Right ventricle myocardium inferior (tissue), 1 donor: ENCODE measurements around the gene ZNF512. TPM values are rescaled to one million over a fixed set of nuclear protein-coding genes. Genes with fewer than 3 reads are reported as not detected.
"Not testable (repeated sequence)": the region's sequence is repeated elsewhere in the genome, so short reads cannot be mapped to it uniquely, and the experiment has no call there.

Experiments used
- ATAC-seq: fragments of 200-7000 bp; cut with Tn5 transposase; one replicate; pipeline ENCODE4 v1.9.1; 2020; ENCODE audit warnings: mild to moderate bottlenecking, moderate library complexity
- DNase-seq: peaks from one replicate; pipeline ENCODE4 v3.0.0; 2021; ENCODE audit errors: missing footprints
- intact Hi-C: fragments of 100-400 bp; cut with DNase I; formaldehyde crosslinking; loops from one replicate; pipeline ENCODE4 v1.11.0; 2022
- total RNA-seq: library from RNA; stranded (reverse); fragmentation: NEBNext Ultra II Directional; extraction: Animal tissue kit (Norgen Biotek cat#: 25700); gene quantifications from one replicate; pipeline ENCODE4 v1.2.1, GENCODE V29; 2021
- donor health status: DM: no; HTN: yes; CAD: no; lungs with severe emphysema.

Gene ZNF512
- total RNA-seq, 1 donor from 2014 or later: 18.3 TPM

DNA sequence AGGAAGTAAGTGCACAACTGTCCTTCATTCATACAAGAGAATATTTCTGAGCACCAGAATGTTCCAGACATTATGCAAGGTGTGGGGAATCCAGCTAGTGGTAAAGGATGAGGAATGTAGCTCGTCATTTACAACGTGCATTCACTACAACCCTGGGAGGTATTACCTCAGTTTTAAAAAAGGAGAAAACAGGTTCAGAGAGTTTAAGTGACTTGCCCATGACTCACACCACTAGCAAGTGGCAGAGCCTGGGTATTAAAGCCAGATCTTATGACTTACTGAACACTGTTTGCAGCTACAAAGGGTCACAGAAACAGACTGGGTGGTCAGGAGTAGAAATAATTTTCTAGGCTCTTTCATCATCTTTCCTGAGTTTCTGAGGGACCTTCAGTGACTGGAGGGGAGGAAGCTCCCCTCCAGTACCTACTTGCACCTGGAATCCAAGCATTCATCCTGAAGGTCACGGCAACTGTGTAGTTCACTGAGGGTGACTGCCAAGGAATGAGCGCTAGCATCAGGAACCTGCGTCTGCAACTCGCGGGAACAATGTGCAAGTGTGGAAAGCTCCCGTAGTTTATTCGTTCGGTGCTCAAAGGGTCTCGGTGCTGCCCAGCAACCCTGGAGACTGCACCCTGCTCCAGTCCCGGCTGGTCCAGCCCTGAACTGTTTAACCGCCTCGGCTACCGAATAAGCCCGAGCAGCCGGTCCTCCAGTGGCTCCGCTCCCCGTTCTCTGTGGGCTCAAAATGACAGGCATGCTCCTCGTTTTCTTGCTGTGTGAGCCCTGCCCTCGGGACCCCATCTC lies 45.3 kb downstream of the ZNF512 start:
- DNase-seq (no peak), ATAC-seq (peak; percentile 36)
- intact Hi-C loops: no loop called here

DNA sequence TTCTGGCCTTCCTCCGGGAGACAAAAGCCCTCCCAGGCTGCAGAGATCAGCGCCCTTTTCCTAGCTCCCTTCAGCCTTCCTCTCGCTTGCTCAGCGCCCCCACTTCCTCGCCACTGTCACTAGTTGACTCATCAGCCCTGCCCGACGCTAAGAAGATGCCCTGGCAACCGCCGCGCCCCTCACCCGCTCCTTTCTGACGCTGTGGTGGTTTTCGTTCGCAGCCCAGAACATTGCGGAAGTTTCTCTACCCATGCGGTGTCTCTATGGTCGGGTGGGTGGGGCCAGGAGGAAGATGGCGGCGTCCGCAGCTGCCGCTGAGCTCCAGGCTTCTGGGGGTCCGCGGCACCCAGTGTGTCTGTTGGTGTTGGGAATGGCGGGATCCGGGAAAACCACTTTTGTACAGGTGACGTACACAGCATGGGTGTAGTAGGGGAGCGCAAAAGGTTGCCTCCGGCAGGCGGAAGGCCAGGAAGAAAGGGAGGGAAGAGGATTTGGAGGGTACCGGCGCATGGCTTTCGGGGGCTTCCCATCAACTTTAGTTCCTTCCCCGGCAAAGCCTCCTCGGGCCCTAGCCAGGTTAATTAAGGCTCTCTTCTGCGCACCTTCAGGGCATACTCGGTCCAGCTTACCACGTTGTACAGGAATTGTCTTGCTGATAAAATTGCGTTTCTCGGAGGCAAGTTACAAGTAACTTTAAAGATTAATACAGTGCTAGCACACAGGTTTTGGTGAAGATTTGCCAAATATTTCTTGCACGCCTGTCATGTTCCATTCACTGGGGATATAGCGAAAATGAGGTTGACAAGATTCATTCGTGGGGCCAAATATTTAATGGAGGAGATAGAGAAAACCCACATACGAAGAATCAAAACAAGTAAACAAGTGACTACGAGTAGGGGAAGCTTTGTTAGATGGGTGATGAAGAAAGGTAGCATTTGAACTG lies 46.2 kb downstream of the ZNF512 start, which contains the start of the genes CCDC121 and GPN1:
Gene CCDC121, minus strand, starts transcription at position 246 of the 943 bp plus-strand sequence. CDS start 1,213 bp downstream, outside the sequence.
Gene GPN1, plus strand, starts transcription at position 284 of the 943 bp plus-strand sequence. Its CDS starts 9 bp downstream, at position 293.
- intact Hi-C loops: no loop called here
- peak; percentile 97 for ATAC-seq
- DNase-seq: peak; percentile 93

DNA sequence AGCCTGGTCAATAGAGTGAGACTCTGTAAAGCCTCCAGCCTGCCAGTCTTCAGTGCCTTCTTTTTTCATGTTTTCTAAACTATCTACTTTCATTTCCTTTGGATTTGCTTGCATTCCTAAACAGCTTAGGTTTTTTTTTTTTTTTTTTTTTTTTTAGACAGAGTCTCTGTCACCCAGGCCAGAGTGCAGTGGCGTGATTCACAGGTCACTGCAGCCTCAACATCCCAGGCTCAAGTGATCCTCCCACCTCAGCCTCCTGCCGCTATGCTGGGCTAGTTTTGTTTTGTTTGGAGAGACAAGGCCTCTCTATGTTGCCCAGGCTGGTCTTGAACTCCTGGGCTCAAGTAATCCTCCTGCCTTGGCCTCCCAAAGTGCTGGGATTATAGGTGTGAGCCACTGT lies 47.4 kb downstream of the ZNF512 start:
- intact Hi-C loops, ATAC-seq, DNase-seq: not testable (repeated sequence)

DNA sequence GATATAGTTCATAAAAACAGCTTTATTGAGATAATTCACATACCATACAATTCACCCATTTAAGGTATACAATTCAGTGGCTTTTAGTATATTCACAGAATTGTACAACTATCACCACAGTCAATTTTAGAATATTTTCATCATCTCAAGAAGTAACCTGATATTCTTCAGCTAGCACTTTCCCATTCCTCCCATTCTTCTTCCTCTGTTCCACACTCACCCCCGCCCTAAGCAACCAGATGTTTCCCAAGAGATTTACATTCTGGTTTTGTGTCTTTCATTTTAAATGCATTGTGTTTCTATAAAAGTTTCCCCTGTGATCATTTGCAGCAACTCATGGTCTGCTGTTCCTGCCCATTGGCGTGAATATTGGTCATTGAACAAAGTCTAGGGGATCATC lies 51.4 kb downstream of the ZNF512 start:
- intact Hi-C loops: no loop called here

DNA sequence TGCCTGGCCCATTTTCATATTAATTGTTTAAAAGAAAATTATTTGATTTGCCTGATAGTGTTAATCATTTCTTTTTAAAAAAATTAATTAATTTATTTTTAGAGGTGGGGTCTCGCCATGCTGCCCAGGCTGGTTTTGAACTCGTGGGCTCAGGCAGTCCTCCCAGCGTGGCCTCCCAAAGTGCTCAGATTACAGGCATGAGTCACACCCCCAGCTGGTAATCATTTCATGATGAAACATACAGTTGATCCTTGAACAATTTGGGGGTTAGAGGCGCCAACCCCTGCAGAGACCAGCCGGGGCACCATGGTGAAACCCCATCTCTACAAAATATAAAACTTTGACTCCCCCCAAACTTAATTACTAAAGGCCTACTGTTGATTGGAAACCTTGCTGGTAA lies 53.9 kb downstream of the ZNF512 start:
- intact Hi-C loops: no loop called here
- DNase-seq (no peak), ATAC-seq (no peak)

More for the DNA sequence above, 51.4 kb downstream of the ZNF512 start:
- no peak for ATAC-seq
- no peak for DNase-seq

DNA sequence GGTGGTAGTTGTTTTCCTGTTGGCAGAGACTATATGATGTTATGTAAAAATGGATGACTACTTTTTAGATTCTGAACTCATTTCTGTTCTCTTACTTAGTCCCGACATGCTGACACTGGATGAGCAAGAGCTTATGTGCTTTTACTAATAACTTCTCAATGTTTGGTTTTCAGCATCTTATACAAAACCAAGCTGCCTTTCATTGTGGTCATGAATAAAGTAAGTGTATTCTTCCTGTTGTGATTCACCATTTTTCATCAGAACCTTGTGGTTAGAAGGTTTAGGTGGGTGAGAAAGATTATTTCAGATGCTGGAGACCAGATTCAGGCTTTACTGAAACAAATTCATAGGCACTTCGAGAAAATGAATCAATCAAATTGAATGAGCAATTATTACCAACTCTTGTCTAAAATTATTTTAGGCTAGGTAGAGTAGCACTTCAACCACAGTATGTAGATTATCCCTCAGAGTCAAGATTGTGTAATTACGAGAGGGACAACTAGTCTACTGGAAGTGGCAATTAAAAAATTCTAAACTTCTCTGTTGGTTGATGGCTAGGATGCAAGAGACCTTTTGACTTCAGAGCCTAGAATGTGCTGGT lies 55.3 kb downstream of the ZNF512 start:
- DNase-seq (no peak), ATAC-seq (no peak)
- intact Hi-C loops: no loop called here

DNA sequence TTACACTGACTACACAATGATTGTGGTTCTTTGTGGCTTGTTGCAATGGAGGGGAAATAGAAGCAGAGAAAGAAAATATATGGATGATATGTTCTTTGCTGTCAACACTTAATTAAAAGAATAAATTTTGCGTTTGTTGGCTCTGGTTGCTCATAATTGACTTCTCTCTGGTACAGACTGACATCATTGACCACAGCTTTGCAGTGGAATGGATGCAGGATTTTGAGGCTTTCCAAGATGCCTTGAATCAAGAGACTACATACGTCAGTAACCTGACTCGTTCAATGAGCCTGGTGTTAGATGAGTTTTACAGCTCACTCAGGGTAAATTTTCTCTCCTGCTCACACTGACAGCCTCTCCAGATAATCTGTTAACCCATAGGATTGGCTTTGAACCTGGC lies 55.9 kb downstream of the ZNF512 start:
- no peak for DNase-seq
- no peak for ATAC-seq
- intact Hi-C loops: no loop called here

DNA sequence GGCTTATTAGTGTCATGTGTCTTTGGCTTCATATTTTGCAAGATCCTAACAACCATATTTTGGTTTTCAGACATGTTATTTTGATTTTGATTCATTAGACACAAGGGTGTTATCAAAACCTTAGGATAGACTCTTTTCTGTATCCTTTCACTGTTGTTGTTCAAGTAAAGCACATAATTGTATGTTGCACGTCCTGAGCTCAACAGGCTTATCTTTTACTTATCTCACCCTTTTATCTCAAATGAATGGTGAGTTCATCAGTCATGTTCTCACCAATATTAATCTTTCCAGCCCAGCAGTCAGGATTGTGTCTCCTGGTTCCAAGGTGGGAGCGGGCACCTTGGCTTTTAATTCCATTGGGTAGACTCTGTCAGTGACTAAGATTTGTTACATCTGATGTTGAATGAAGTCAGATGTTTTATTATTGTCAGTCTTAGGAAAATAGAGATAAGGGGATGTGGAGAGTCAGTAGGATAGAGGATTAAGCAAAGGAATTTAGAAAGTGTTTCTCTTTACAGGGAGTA lies 57.9 kb downstream of the ZNF512 start:
- DNase-seq (no peak), ATAC-seq (no peak)
- intact Hi-C loops: no loop called here

DNA sequence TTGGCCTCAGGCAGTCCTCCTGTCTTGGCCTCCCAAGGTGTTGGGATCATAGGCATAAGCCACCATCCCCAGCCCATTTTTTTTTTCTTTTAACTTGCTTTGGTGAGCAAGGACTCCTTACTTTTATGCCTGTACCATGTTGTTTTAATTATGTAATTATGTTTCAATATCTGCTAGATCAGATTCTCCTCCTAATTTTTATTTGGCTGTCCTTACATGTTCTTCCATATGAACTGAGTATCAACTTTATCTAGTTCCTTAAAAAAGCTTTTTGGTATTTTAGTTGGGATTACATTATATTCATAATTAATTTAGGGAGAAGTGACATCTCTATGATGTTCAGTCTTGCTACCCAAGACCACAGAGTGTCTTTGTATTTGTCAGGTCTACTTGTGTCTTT lies 62.4 kb downstream of the ZNF512 start:
- DNase-seq (no peak), ATAC-seq (no peak)
- intact Hi-C loops: no loop called here

DNA sequence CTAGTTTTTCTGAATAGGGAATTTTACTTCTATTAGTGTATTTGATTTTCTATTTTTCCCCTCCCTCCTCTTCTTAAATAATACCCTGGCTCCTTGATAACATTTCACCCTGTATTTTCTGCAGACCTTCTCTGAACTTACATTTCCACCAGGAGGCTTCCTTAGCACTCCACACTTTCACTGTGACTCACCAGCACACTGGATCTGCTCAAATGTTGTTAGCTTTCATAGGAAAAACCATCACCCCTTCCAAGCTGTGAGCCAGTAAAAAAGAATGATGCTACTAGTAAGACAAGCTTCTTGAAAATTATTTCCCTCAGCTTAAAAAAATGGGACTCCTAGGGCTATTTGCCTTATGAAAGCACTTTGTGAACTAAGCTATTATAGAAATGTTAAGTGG lies 64.4 kb downstream of the ZNF512 start:
- intact Hi-C loops: no loop called here
- ATAC-seq: no peak
- DNase-seq: no peak

DNA sequence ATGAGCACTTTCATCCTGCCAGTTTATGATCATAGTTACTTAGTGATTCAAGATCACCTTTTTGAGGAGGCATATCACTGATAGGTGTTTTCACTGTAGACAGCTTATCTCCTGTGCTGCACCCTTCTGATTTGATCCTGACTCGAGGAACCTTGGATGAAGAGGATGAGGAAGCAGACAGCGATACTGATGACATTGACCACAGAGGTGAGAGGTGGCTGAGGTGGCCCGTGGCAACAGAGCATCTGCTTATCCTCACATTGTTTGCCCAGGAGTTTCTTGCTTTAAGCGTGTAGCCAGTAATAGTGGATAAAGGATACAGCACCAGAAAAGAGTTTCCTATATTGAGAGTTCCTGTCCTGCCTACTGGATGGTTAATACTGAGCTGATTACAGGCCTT lies 64.9 kb downstream of the ZNF512 start:
- intact Hi-C loops: no loop called here
- ATAC-seq (no peak), DNase-seq (no peak)

DNA sequence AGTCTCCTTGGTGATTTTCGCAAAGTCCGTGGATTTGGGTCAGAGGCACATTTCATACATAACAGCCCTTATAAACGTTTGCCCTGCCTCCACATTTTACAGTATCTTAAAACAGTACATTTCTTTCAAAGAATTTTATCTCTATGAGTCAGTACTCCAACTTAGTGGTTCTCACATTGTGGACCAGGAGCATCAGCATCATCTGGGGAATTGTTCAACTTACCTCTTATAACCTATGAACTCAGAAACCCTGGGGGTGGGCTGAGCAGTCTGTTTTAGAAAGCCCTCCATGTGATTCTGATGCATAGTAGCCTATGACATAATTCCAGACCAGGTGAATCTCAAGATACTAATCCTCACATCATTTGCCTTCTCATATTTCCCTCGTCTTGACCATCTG lies 68.2 kb downstream of the ZNF512 start:
- ATAC-seq (no peak), DNase-seq (no peak)
- intact Hi-C loops: no loop called here

DNA sequence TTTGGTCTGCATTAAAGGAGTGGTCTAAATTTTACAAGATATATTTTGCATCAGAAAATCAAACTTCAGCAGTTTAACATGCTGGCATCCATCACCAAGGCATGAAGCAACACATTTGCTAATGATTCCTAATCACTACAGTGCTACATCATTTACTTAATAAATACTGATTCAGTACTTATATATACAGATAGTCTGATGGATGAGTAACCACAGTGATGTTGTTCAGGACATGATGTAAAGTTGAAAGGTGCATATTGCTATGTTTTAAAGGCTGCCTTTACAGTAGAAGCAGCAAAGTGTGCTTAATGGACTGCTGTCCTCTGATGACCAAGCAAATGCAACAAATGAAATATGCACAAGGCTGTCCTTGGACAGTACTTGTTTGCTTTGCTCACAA lies 69.5 kb downstream of the ZNF512 start:
- ATAC-seq: no peak
- no peak for DNase-seq
- intact Hi-C loops: no loop called here

DNA sequence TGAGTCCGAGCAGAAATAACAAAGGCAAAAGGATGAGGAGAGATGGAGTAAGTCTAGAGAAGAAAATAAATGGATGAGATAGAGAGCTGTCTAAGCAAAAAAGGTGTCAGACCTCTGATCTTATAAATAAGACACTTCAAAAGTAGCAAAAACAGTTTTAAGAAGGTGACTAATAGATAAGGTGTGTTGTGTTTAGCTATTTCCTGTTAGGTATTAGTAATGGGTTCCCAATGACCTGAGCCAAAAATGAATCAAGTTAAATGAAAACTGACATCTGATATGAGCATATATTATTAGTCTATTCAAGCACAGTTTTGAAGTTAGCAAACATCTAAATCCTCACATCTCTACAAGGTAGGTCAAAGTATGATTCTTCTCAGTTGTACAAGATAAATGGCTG lies 69.9 kb downstream of the ZNF512 start:
- DNase-seq (no peak), ATAC-seq (no peak)
- intact Hi-C loops: no loop called here

DNA sequence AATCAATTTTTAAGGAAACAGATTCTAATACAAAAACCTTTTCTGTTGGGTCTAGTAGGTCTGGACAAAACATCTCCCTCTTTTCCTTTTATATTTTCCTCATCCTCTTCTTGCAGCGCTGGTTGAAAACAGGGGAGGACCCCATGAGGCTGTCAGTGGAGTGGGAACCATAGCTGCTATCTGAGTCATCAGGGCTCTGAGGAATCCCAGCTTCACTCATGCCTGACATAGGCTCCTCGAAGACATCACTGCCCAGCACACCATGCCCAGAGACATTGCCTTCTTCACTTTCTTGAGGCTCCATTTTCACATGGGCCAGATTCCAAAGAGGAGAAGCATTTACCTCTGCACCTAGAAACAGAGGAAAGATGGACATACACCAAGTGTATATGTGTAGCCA lies 70.6 kb downstream of the ZNF512 start:
- intact Hi-C loops: no loop called here
- ATAC-seq: no peak
- DNase-seq: no peak

DNA sequence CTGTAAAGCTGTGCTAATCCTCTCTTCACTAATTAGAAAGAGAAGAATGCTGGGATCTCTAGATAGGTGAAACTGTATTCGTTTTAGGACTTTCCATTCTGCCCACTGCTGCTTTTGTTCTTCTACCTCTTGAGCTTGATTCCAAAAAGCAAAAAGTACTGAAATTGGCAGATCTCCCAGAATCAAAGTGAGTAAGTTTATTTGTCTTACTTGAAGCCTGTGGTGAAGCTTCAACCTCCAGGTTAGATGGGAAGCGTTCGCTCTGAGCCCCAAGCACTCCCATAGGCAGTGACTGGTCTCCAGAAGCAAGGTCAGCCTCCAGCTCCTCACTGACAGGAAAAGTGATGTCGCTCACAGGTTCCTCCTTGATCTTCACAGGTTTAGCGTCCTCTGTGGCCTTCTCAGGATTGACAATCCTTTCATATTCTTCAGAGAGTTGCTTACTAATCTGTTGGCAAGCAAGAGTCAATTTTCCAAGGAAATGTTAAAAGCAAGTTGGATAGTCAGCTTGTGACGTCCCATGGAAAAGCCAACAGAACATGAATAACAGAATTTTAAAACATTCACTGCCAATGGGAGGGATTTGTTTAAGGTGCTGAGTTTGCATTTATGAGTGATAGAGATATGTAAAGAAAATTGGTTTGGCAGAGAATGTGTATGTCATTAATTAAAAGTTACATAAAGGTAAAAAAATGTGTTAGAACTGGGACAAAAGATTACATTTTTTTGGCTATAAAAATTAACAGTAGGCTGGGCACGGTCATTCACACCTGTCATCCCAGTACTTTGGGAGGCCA lies 72.5 kb downstream of the ZNF512 start:
- intact Hi-C loops: no loop called here
- no peak for ATAC-seq
- DNase-seq: no peak

DNA sequence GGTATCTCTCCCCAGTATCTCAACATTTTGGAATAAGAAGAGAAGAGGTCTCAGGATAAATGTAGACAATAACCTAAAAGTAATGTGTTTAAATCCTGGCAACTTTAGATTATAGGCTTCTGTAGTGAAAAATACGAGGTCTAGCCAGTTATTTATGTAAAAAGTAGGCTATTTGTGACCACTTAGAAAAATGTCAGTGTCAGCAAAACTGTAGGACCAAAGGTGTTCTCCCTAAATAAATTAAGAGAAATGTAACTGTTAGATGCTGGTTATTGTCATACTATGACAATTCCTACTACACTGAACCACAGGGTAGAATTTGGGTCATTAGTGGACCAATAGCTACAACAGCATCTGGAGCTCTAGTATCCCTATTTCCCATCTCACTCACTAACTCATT lies 78.5 kb downstream of the ZNF512 start:
- intact Hi-C loops: no loop called here
- no peak for ATAC-seq
- no peak for DNase-seq
